ENCODE data around the gene ARHGEF39. TPM values are rescaled to one million over a fixed set of nuclear protein-coding genes. Genes with fewer than 3 reads are reported as not detected.
A peak's percentile ranks its signal among the peaks of the same experiment; 100 is the strongest.

Gene ARHGEF39
- total RNA-seq, 1 donor from 2014 or later: 28.0 TPM

DNA sequence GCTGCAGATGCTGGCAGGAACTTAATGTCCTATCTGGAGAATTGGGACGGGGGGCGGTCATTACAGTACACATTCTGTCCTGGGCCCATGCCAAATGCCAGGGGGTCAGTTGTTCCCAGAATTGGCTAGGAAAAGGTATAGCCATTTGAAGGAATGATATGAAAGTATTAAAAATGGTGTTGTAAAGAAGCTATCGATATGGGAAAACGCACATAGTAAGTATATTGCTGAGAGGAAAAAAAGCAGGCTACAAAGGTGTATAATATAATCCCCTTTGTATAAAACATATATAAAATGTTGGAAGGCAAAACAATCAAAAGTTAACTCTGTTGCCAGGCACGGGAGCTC is 450 bp upstream of the ARHGEF39 start:
- Mint-ChIP-seq H3K9me3 (no peaks in the 10 kb centered on the region), H3K27ac (ENCODE audit: unreplicated experiment) (no peak overlapping the region), H3K27me3 (ENCODE audit: low read depth) (no peaks in the 10 kb centered on the region), H3K4me1 (peaks cover 41% of the 10 kb centered on the region), H3K4me3 (peak overlapping the region; percentile 87), H3K36me3 (ENCODE audit: low read depth) (peaks cover 6% of the 10 kb centered on the region)
- no peak for DNase-seq (ENCODE audit: low read depth, low spot score)
- TF ChIP-seq, protein P1, sequence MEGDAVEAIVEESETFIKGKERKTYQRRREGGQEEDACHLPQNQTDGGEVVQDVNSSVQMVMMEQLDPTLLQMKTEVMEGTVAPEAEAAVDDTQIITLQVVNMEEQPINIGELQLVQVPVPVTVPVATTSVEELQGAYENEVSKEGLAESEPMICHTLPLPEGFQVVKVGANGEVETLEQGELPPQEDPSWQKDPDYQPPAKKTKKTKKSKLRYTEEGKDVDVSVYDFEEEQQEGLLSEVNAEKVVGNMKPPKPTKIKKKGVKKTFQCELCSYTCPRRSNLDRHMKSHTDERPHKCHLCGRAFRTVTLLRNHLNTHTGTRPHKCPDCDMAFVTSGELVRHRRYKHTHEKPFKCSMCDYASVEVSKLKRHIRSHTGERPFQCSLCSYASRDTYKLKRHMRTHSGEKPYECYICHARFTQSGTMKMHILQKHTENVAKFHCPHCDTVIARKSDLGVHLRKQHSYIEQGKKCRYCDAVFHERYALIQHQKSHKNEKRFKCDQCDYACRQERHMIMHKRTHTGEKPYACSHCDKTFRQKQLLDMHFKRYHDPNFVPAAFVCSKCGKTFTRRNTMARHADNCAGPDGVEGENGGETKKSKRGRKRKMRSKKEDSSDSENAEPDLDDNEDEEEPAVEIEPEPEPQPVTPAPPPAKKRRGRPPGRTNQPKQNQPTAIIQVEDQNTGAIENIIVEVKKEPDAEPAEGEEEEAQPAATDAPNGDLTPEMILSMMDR (conservative IDR thresholded peaks at IDR 0.05): peak; percentile 2

DNA sequence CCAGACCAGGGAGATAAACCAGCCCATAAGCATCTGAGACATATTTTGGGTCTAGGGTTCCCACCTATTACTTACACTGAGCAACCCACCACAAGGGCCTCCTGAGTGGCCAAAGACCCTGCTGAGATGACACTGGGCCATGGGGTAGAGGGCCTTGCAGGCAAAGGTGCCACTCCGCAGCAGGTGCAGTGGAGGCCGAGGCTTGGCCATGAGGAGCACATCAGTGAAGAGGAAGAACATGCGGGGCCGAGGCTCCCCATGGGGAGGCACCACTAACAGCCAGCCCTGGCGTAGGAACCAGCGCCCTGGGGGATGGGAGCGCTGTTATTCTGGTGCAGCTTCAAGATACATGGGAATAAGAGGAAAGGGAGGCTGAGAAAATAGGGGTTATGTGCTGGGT is 2.6 kb downstream of the ARHGEF39 start:
- Mint-ChIP-seq H3K27ac (ENCODE audit: unreplicated experiment) (no peak overlapping the region), H3K9me3 (peaks cover 3% of the 10 kb centered on the region), H3K27me3 (ENCODE audit: low read depth) (peaks cover 6% of the 10 kb centered on the region), H3K4me1 (peaks cover 61% of the 10 kb centered on the region), H3K4me3 (peak overlapping the region; percentile 87), H3K36me3 (ENCODE audit: low read depth) (peaks cover 10% of the 10 kb centered on the region)
- TF ChIP-seq, protein P1 (conservative IDR thresholded peaks at IDR 0.05): no peak
- no peak for DNase-seq (ENCODE audit: low read depth, low spot score)

DNA sequence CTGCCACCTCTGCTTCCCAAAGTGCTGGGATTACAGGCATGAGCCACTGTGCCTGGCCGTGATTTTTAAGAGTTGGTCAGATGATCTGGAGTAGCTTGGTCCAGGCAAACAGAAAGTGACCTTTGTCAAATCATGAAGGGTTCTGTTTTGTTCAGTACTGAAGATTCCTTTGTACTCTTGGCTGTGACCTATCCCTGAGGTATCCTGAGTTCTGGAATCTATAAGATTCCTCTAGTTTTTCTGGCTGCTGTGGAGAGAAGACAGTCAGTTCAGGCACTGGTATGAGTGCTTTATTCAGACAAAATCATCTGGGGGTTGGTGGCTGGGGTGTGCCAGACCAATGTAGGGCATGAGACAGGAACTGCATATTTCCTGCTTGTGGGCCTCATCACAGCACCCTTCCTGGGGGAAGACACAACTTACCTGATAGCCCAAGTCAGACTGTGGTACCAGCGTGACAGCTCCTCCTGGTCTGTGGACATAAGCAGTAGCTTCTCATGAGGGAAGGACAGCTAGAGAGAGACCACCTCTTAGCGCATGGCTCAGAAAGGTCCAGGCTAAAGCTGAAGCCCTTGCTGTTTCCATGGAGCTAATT is 3.1 kb downstream of the ARHGEF39 start:
- Mint-ChIP-seq H3K9me3 (peaks cover 3% of the 10 kb centered on the region), H3K4me1 (peaks cover 67% of the 10 kb centered on the region), H3K4me3 (peak overlapping the region; percentile 87), H3K27ac (ENCODE audit: unreplicated experiment) (no peak overlapping the region), H3K36me3 (ENCODE audit: low read depth) (peaks cover 10% of the 10 kb centered on the region), H3K27me3 (ENCODE audit: low read depth) (peaks cover 7% of the 10 kb centered on the region)
- TF ChIP-seq, protein P1 (conservative IDR thresholded peaks at IDR 0.05): no peak
- no peak for DNase-seq (ENCODE audit: low read depth, low spot score)

DNA sequence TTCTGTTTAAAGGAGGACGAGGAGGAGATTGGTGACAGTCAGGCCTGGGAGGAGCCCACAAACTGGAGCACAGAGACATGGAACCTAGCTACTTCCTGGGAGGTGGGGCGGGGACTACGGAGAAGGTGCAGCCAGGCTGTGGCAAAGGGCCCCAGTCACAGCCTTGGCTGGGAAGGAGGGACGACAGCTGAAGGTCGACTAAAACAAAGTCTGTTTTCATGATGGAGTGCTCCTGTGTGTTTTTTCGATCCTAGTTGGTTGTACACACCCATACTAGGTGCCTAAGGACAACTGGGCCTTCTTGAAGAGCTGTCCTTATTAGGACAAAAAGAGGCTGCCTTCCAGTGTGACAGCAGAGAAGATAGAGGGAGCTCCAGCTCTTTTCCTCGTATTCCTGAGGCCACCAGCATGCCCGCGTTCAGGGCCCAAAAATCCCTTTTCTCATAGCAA is 4.0 kb downstream of the ARHGEF39 start:
- H3K27me3 Mint-ChIP-seq (ENCODE audit: low read depth): peaks cover 9% of the 10 kb centered on the region
- peaks cover 10% of the 10 kb centered on the region for H3K36me3 Mint-ChIP-seq (ENCODE audit: low read depth)
- H3K4me3 Mint-ChIP-seq: peak overlapping the region; percentile 85
- DNase-seq (ENCODE audit: low read depth, low spot score): no peak
- TF ChIP-seq, protein P1 (conservative IDR thresholded peaks at IDR 0.05): no peak
- H3K4me1 Mint-ChIP-seq: peaks cover 72% of the 10 kb centered on the region
- H3K27ac Mint-ChIP-seq (ENCODE audit: unreplicated experiment): peak overlapping the region; percentile 68
- peaks cover 3% of the 10 kb centered on the region for H3K9me3 Mint-ChIP-seq

DNA sequence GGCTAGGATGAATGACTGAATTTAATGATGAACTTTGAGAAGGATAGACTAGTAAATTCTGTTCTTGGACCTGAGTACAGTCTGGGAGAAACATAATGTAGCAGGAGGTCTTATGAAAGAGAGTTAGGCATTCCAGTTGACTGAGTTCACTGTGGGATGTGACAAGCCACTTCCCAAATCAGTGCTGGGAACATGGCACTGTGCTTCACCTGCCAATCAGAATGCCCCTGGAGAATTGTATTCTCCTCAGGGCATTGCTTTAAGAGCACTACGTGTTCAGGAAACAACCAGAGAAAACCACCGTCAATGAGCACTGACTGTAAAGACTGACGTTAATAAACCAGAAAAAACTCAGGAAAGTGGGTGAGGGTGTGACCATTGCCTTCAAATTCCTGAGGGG is 5.7 kb downstream of the ARHGEF39 start:
- DNase-seq (ENCODE audit: low read depth, low spot score): no peak
- Mint-ChIP-seq H3K27ac (ENCODE audit: unreplicated experiment) (no peak overlapping the region), H3K4me1 (peaks cover 62% of the 10 kb centered on the region), H3K36me3 (ENCODE audit: low read depth) (peaks cover 10% of the 10 kb centered on the region), H3K9me3 (peaks cover 3% of the 10 kb centered on the region), H3K4me3 (peak overlapping the region; percentile 88), H3K27me3 (ENCODE audit: low read depth) (peaks cover 9% of the 10 kb centered on the region)
- TF ChIP-seq, protein P1 (conservative IDR thresholded peaks at IDR 0.05): no peak
